Lower leg skin (tissue), 4 donors: ENCODE results near the gene WWOX. TPM values are rescaled to one million over a fixed set of nuclear protein-coding genes. Genes with fewer than 3 reads are reported as not detected.

ENCODE experiments used
- DNase-seq, 2 donors: peaks; one replicate each; pipeline ENCODE4 v3.0.0-alpha.2; 2019; ENCODE audit warnings: low spot score in 2 of 2
- H3K4me3 ChIP-seq: fragments of 200-600 bp; sonication (generic); 2 replicates; pipeline ENCODE4 v1.5.1; 2017; ENCODE audit warnings: mild to moderate bottlenecking, low read depth; ENCODE audit not compliant: poor library complexity, severe bottlenecking
- CTCF ChIP-seq, 3 donors: fragments of 450-650 bp; IDR thresholded peaks; one replicate each; pipeline ENCODE4 v1.5.1; 2016; ENCODE audit warnings: antibody characterized with exemption in 3 of 3, mild to moderate bottlenecking in 3 of 3, moderate library complexity in 2 of 3
- POLR2A ChIP-seq, 2 donors: fragments of 450-650 bp; IDR thresholded peaks; one replicate each; pipeline ENCODE4 v1.6.1; 2016 to 2017; ENCODE audit warnings: antibody characterized with exemption in 2 of 2, mild to moderate bottlenecking in 1 of 2, moderate library complexity in 1 of 2
- WGBS, 2 donors: methylation state at CpG; one replicate each; pipeline ENCODE4 v1.1.5; 2018; 5-methylcytosine and 5-hydroxymethylcytosine counted together
- intact Hi-C: fragments of 100-400 bp; cut with DNase I; formaldehyde crosslinking; loops from one replicate; pipeline ENCODE4 v1.15.0; 2023; ENCODE audit warnings: low total_unique reads
- total RNA-seq, 4 donors: library from RNA; depleted of rRNA; stranded (reverse); fragments of >200 nt; gene quantifications; one replicate each; pipeline ENCODE4 v1.1.0, GENCODE V29; 2016

The WWOX gene
- total RNA-seq, 4 donors from 2014 or later = 21.0 to 82.7 (median 36.1) TPM

GRCh38 chr16:78340590-78340989 lies 241.1 kb downstream of the WWOX start:
- 100% methylated on average over 1 of the region's 1 CpG for WGBS, 2 donors
- TF ChIP-seq CTCF (IDR thresholded peaks at IDR 0.05) (no peak), POLR2A (IDR thresholded peaks at IDR 0.05) (no peak)
- no peak for DNase-seq
- H3K4me3 ChIP-seq = no peak overlapping the region
- intact Hi-C loops = no loop called here

GRCh38 chr16:78348068-78348467 lies 248.6 kb downstream of the WWOX start:
- intact Hi-C loops = no loop called here
- no peak for TF ChIP-seq POLR2A (IDR thresholded peaks at IDR 0.05)
- no peak for TF ChIP-seq CTCF (IDR thresholded peaks at IDR 0.05)
- no peak for DNase-seq
- H3K4me3 ChIP-seq = no peak overlapping the region
- 95 to 97% methylated on average over 3 of the region's 3 CpGs for WGBS, 2 donors

GRCh38 chr16:78348886-78349285 lies 249.4 kb downstream of the WWOX start:
- intact Hi-C loops = no loop called here
- no peak for DNase-seq
- TF ChIP-seq POLR2A (IDR thresholded peaks at IDR 0.05) = no peak
- no peak for TF ChIP-seq CTCF (IDR thresholded peaks at IDR 0.05)
- whole genome bisulfite sequencing, 2 donors = 88 to 96% methylated on average over 9 of the region's 9 CpGs
- H3K4me3 ChIP-seq = no peak overlapping the region

GRCh38 chr16:78352184-78352583 lies 252.7 kb downstream of the WWOX start:
- no peak for DNase-seq
- H3K4me3 ChIP-seq = no peak overlapping the region
- WGBS, 2 donors = 88 to 96% methylated on average over 1 of the region's 1 CpG
- TF ChIP-seq POLR2A (IDR thresholded peaks at IDR 0.05) (no peak), CTCF (IDR thresholded peaks at IDR 0.05) (no peak)
- intact Hi-C loops = no loop called here

GRCh38 chr16:78353640-78354275 lies 254.3 kb downstream of the WWOX start:
- intact Hi-C loops = no loop called here
- DNase-seq = no peak
- H3K4me3 ChIP-seq = no peak overlapping the region
- WGBS, 2 donors = 51 to 52% methylated on average over 9 of the region's 9 CpGs
- TF ChIP-seq CTCF (IDR thresholded peaks at IDR 0.05) (no peak), POLR2A (IDR thresholded peaks at IDR 0.05) (no peak)
